NCI-H146 (cell line): ENCODE measurements around the gene RXFP1.
"Not testable (repeated sequence)": the region's sequence is repeated elsewhere in the genome, so short reads cannot be mapped to it uniquely, and the experiment has no call there.

Experiments
- DNase-seq: peaks from one replicate; lab custom pipeline; 2025; lab: John Stamatoyannopoulos, UW

Gene RXFP1

GRCh38 chr4:158613046-158613445 lies 91.4 kb downstream of the RXFP1 start:
- DNase-seq = no peak

DNA sequence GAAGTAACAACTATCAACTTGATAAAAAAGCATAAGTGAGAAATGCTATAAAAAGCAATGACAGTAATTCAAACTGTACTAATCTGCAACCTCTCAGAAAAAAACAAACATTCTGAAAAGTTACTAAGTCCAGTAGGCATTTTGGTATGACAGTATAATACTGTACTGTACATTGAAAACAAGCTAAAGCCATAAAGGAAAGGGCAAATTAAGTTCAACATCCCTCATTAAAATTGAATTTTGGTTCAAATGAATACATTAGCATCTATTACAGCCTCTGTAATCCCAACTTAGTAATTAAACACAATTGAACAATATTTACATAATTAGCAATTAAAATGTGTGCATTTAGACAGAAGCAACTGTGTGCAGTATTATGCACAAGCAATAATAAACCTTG lies 96.3 kb downstream of the RXFP1 start:
- no peak for DNase-seq

GRCh38 chr4:158621729-158622128 lies 100.0 kb downstream of the RXFP1 start:
- DNase-seq = no peak

DNA sequence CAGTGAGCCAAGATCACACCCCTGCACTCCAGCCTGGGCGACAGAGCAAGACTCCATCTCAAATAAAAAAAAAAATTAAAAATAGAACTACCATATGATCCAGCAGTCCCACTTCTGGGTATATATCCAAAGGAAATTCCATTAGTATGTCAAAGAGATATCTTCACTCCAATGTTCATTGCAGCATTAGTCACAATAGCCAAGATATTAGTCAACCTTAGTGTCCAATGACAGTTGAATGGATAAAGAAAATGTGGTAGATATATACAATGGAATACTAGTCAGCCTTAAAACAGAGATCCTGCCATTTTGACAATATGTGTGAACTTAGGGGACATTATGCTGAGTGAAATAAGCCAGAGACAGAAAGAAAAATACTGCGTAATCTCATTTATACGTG lies 100.6 kb downstream of the RXFP1 start:
- no peak for DNase-seq

GRCh38 chr4:158624889-158625478 lies 103.3 kb downstream of the RXFP1 start:
- peak; percentile 60 for DNase-seq

GRCh38 chr4:158625544-158625943 lies 103.9 kb downstream of the RXFP1 start:
- no peak for DNase-seq

DNA sequence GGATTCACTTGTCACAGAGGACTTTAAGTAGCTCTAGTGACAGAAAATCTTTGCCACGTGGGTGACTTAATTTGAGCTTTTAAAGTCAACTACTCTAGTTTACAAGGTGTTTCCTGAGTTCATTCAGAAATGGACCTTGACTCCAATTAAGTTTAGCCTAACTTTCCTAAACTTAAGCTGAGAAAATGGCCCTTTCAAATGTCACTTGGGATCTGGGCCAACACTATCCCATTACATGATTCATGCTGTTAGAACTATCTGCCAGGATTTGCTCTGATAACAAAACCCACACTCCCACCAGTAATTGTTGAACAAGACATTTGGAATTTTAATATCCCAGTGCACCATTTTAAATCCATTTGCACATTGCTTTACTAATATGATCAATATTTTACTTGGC lies 109.2 kb downstream of the RXFP1 start:
- DNase-seq = no peak

DNA sequence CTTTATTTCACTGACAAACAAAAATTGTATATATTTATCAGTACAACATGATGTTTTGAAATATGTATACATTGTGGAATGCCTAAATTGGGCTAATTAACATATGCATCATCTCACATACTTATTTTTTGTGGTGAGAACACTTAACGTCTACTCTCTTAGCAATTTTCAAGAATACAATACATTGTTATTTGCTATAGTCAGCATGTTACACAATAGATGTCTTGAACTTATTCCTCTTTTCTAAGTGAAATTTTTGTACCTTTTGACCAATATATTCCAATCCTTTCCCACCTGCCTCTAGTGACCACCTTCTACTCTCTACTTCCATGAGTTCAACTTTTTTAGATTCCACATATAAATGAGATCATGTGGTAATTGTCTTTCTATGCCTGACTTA lies 114.9 kb downstream of the RXFP1 start:
- no peak for DNase-seq

DNA sequence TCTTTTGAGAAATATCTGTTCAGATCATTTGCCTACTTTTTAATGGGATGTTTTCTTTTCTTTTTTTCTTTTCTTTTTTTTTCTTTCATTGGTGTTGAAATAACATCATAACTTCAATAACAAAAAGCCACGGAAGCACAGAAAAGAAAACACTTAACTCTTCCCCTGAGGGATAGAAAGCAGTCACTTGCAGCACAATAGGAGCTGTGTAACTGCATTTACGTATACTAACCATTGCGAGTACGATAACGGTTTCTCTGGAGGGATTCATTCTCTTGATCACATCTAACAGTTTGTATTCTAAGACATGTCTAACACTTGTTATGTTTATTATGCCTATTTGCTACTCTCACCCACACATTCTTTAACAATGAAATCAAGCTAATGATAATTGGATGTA lies 122.7 kb downstream of the RXFP1 start:
- DNase-seq = no peak

- no peak for DNase-seq
Observed at GRCh38 chr4:158644760-158645159, 123.1 kb downstream of the RXFP1 start.

DNA sequence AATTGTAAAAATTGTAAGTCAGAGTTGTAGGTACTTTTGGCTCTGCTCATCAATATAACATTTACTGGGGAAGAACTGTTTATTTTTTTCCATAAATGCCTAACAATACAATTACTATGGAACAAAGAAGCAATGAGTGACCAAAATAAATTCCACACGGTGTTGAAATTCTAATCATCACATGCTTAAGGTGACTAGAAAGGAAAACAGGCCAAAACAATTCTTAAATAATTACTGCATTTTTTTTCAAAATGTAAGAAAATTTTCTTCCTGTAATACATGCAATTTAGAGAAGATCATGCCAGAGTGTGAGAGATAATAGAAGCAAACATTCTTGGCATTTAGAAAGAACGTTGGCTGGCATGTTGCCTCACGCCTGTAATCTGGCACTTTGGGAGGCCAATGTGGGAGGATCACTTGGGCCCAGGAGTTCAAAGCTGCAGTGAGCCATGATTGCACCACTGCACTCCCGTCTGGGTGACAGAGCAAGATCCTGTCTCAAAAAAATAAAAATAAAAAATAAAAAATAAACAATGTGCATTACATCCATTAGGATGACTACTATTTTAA lies 127.5 kb downstream of the RXFP1 start:
- no peak for DNase-seq

DNA sequence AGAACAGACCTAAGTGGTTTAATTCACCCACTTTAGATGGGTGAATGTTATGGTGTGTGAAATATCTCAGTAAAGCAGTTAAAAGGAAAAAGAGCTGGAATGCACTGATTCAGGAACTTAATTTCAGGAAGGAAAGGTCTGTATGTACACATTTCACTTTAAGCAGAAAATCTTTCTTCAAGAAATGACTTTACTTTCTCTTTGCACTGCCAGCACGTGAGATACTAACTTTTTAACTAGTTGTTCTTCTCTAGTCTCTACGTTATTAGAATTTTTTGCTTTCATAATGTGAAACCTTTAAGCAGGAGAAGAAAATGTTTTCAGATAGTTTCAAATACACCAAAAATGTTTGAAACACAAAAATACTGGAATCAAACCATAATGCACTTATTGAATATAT lies 131.2 kb downstream of the RXFP1 start:
- DNase-seq = no peak

- DNase-seq = no peak
Observed at GRCh38 chr4:158656439-158656838, 134.8 kb downstream of the RXFP1 start.

DNA sequence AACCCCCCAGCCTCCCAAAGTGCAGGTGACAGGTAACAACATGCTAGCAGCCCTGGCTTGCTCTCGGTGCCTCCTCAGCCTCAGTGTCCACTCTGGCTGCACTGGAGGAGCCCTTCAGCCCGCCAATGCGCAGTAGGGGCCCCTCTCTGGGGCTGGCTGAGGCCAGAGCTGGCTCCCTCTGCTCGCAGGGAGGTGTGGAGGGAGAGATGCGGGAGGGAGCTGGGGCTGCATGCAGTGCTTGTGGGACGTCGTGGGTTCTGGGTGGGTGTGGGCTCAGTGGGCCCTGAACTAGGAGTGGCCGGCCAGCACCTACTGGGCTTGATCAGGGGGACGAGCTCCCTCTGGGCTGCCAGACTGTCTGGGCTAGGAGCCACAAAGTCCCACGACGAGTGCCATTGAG lies 135.6 kb downstream of the RXFP1 start:
- no peak for DNase-seq

DNA sequence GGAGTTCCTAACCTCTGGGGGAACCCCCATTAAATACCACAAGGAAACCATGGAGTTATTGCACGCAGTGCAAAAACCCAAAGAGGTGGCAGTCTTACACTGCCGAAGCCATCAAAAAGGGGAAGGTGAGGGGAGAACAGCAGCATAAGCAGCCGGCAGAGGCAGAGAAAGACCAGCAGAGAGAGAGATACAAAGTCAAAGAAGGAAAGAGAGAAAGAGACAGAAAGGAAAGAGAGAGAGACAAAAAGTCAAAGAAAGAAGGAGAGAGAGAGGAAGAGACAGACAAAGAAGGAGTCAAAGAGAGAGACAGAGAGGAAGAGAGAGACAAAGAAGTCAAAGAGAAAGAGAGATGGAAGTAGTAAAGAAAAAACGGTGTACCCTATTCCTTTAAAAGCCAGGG lies 141.6 kb downstream of the RXFP1 start:
- not testable (repeated sequence) for DNase-seq

GRCh38 chr4:158663707-158664625 lies 142.3 kb downstream of the RXFP1 start:
- peak; percentile 4 for DNase-seq

- no peak for DNase-seq
Observed at GRCh38 chr4:158664806-158665205, 143.1 kb downstream of the RXFP1 start.

- DNase-seq = no peak
Observed at GRCh38 chr4:158666892-158667291, 145.2 kb downstream of the RXFP1 start.

DNA sequence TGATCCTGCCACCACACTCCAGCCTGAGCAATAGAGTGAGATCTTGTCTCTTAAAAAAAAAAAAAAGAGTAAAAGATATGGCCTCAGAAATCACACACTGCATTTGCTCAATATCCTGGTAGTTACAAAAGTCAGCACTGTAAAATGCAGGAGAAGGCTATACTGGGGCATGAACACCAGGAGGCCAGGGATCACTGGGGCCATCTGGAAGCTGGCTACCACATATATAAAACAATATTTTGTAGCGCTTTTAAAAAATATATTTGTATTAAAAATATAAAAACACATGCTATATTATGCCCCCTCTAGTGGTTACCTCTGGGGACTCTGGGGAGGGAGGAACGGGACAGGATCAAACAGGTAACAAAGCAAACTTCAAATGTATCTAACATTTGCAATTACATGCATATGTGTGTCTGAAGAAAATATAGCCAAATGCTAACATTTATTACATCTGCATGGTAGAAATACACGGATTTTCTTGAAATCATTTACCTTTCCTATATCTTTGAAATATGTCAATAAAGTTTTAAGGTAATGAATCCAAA lies 146.0 kb downstream of the RXFP1 start:
- no peak for DNase-seq

- no peak for DNase-seq
Observed at GRCh38 chr4:158669310-158669709, 147.6 kb downstream of the RXFP1 start.

- DNase-seq = peak; percentile 79
Observed at GRCh38 chr4:158670975-158671664, 149.4 kb downstream of the RXFP1 start.

DNA sequence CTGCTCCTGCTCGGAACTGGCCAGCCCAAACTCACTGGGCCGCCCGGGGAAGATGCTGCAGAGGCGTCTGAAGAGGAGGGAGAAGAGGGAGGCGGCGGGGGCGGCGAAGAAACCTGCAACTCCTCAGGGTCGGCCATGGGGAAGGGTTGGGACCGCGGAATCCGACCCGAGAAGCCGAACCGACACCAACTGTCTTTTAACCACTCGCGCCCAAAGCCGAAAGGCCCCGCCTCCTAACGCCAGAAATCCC lies 149.9 kb downstream of the RXFP1 start, which contains the start of gene C4orf46:
Gene C4orf46 (minus strand): TSS at position 223 of the 250 bp plus-strand sequence. CDS start 86 bp downstream, at position 137.
- DNase-seq = no peak
